A549 (cell line): ENCODE data around the gene CIPC. TPM values are rescaled to one million over a fixed set of nuclear protein-coding genes. Genes with fewer than 3 reads are reported as not detected.
A peak's percentile ranks its signal among the peaks of the same experiment; 100 is the strongest.

ENCODE experiments used
- ATAC-seq, 2 experiments: fragments of 200-7000 bp in 1 of 2; fragments of >200 bp in 1 of 2; cut with Nextera tagmentation in 1 of 2; cut with Tn5 transposase in 1 of 2; 3 replicates each; pipeline versions ENCODE4 v1.8.0 to v1.9.1; 2018 to 2020; ENCODE audit warnings: mild to moderate bottlenecking in 1 of 2, moderate library complexity in 1 of 2
- CTCF ChIA-PET: fragments of 300-600 bp; sonication (Branson Sonifier 250); formaldehyde crosslinking; extraction: SDS; loops from one replicate; lab custom pipeline; 2021; ENCODE audit warnings: antibody characterized with exemption, inconsistent platforms; lab: Yijun Ruan, JAX
- POLR2A ChIA-PET: fragments of 350-600 bp; formaldehyde crosslinking; extraction: SDS; loops from one replicate; lab custom pipeline; 2021; ENCODE audit warnings: antibody characterized with exemption, inconsistent platforms; lab: Yijun Ruan, JAX
- DNase-seq, 2 experiments: peaks; one replicate each; pipeline versions ENCODE4 v3.0.0 to v3.0.0-alpha.2; 2011 to 2016; ENCODE audit warnings: low read depth in 1 of 2, low spot score in 1 of 2
- FAIRE-seq: peaks from 2 replicates; lab custom pipeline; 2011; peaks lifted over from hg19 to GRCh38; lab: Jason Lieb, UNC
- H3K27ac ChIP-seq, 2 experiments: fragments of >200 bp; sonication (Bioruptor Twin); formaldehyde crosslinking; 3 replicates each; pipeline ENCODE4 v1.5.1; 2016 to 2017
- H3K4me1 ChIP-seq: fragments of >200 bp; sonication (Bioruptor Twin); formaldehyde crosslinking; 3 replicates; pipeline ENCODE4 v1.6.1; 2016
- H3K4me2 ChIP-seq: fragments of >200 bp; sonication (Bioruptor Twin); formaldehyde crosslinking; 3 replicates; pipeline ENCODE4 v1.6.1; 2016
- H3K4me3 ChIP-seq: fragments of >200 bp; sonication (Bioruptor Twin); formaldehyde crosslinking; 3 replicates; pipeline ENCODE4 v1.5.1; 2016
- H3K9me3 ChIP-seq: fragments of >200 bp; sonication (Bioruptor Twin); formaldehyde crosslinking; 3 replicates; pipeline ENCODE4 v1.6.1; 2016
- BHLHE40 ChIP-seq: IDR thresholded peaks from 2 replicates; pipeline ENCODE4 v1.6.1; 2012; ENCODE audit warnings: low read depth, low read length, inconsistent platforms
- CBX8 ChIP-seq: fragments of 200-600 bp; sonication (generic); IDR thresholded peaks from 2 replicates; pipeline ENCODE4 v1.6.1; 2016
- CEBPB ChIP-seq, 2 experiments: fragments of >200 bp in 1 of 2; sonication (Bioruptor Twin) in 1 of 2; formaldehyde crosslinking in 1 of 2; IDR thresholded peaks; 2 replicates each; pipeline ENCODE4 v1.6.1; 2012 to 2016
- CHD2 ChIP-seq: fragments of 150-350 bp; IDR thresholded peaks from 2 replicates; pipeline ENCODE4 v1.6.1; 2014; ENCODE audit warnings: low read length; ENCODE audit not compliant: partially characterized antibody
- CHD4 ChIP-seq: fragments of 200-600 bp; sonication (generic); IDR thresholded peaks from 2 replicates; pipeline ENCODE4 v1.6.1; 2016; ENCODE audit warnings: antibody characterized with exemption, mild to moderate bottlenecking, borderline replicate concordance
- ESRRA ChIP-seq: fragments of 150-350 bp; IDR thresholded peaks from 2 replicates; pipeline ENCODE4 v1.6.1; 2014; ENCODE audit warnings: mild to moderate bottlenecking, low read length, borderline replicate concordance
- HDAC2 ChIP-seq: fragments of 200-600 bp; sonication (generic); IDR thresholded peaks from 2 replicates; pipeline ENCODE4 v1.6.1; 2016
- HEYL ChIP-seq: fragments of 250-450 bp; sonication (Bioruptor Pico); IDR thresholded peaks from 2 replicates; pipeline ENCODE4 v1.8.0; 2021; ENCODE audit warnings: mild to moderate bottlenecking, moderate library complexity
- HOXB13 ChIP-seq: fragments of 250-450 bp; sonication (Bioruptor Pico); IDR thresholded peaks from 2 replicates; pipeline ENCODE4 v1.5.0; 2020; ENCODE audit warnings: low read depth, mild to moderate bottlenecking, moderate library complexity
- HOXB5 ChIP-seq: fragments of 250-450 bp; sonication (Bioruptor Pico); IDR thresholded peaks from 2 replicates; pipeline ENCODE4 v1.5.0; 2020; ENCODE audit warnings: mild to moderate bottlenecking, moderate library complexity
- JUNB ChIP-seq: fragments of >200 bp; sonication (Bioruptor Twin); formaldehyde crosslinking; IDR thresholded peaks from 2 replicates; pipeline ENCODE4 v1.6.1; 2016
- RAD21 ChIP-seq, 2 experiments: fragments of >200 bp in 1 of 2; sonication (Bioruptor Twin) in 1 of 2; formaldehyde crosslinking in 1 of 2; IDR thresholded peaks in 1 of 2; conservative IDR thresholded peaks in 1 of 2; 2 replicates in 1 of 2; 3 replicates in 1 of 2; pipeline ENCODE4 v1.6.1; 2012 to 2018; ENCODE audit warnings: inconsistent platforms in 1 of 2
- ZNF302 ChIP-seq: fragments of 250-450 bp; sonication (Bioruptor Pico); IDR thresholded peaks from 2 replicates; pipeline ENCODE4 v1.9.0; 2021; ENCODE audit warnings: inconsistent platforms, mild to moderate bottlenecking, moderate library complexity
- WGBS: methylation state at CpG from one replicate; pipeline ENCODE4 v1.1.6; 2017; ENCODE audit errors: missing lambda C conversion rate; 5-methylcytosine and 5-hydroxymethylcytosine counted together
- polyA plus RNA-seq, 4 experiments: library from polyadenylated mRNA; depleted of rRNA in 3 of 4; stranded (reverse); fragments of >200 nt; fragmentation: RNase III in 1 of 4; extraction: RNeasy Plus Mini Kit Qiagen cat#74134 plus additional on column Dnase treatment in 1 of 4; gene quantifications; 2 replicates in 3 of 4; 3 replicates in 1 of 4; pipeline ENCODE4 v1.2.3, GENCODE V29; 2011 to 2017
- TF ChIP-seq, protein P1 (sequence below): IDR thresholded peaks from 2 replicates; pipeline ENCODE4 v1.6.1; 2012; ENCODE audit warnings: low read depth, borderline replicate concordance
- TF ChIP-seq, protein P2 (sequence below): IDR thresholded peaks from 2 replicates; pipeline ENCODE4 v1.6.1; 2012
- TF ChIP-seq, protein P3 (sequence below): fragments of >200 bp; sonication (Bioruptor Twin); formaldehyde crosslinking; IDR thresholded peaks from 3 replicates; pipeline ENCODE4 v1.6.1; 2016
- TF ChIP-seq, protein P4 (sequence below): IDR thresholded peaks from 2 replicates; pipeline ENCODE4 v1.6.1; 2012

The CIPC gene
- polyA plus RNA-seq, 2 of the 4 experiments (the other 2 are of a cell fraction), result 8.9 to 13.9 TPM

DNA sequence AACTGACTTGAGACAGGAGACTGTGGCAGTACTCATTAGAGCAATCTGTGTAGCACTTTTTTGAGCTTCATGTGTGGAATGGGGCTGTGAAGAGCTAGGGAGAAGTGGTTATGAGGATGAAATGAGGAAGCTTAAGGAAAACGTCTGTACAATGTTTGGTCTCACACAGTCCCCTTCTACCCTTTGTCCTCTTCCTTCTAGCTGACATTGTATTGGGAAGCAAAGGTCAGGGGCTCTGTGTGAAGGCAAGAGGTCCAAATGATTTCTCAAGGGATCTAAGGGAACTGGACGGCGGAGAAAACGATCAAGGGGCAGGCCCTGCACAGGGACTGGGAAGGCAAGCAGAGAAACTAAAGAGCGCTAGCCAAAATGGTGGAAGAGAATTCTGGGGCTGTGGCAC is 13.1 kb upstream of the CIPC start:
- POLR2A ChIA-PET, result no interaction called here
- Histone ChIP-seq H3K27ac (no peak overlapping the region), H3K9me3 (no peaks in the 10 kb centered on the region; the same call in 2 of the 3 replicates), H3K4me3 (no peak overlapping the region)
- DNase-seq (no peak), ATAC-seq (no peak)
- WGBS, result 64% methylated on average over 5 of the region's 5 CpGs
- TF ChIP-seq, protein P1, sequence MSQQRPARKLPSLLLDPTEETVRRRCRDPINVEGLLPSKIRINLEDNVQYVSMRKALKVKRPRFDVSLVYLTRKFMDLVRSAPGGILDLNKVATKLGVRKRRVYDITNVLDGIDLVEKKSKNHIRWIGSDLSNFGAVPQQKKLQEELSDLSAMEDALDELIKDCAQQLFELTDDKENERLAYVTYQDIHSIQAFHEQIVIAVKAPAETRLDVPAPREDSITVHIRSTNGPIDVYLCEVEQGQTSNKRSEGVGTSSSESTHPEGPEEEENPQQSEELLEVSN, result no peak
- TF ChIP-seq HEYL (no peak), ESRRA (no peak), CHD2 (no peak)
- TF ChIP-seq, protein P2, sequence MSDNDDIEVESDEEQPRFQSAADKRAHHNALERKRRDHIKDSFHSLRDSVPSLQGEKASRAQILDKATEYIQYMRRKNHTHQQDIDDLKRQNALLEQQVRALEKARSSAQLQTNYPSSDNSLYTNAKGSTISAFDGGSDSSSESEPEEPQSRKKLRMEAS, result no peak
- TF ChIP-seq, protein P3, sequence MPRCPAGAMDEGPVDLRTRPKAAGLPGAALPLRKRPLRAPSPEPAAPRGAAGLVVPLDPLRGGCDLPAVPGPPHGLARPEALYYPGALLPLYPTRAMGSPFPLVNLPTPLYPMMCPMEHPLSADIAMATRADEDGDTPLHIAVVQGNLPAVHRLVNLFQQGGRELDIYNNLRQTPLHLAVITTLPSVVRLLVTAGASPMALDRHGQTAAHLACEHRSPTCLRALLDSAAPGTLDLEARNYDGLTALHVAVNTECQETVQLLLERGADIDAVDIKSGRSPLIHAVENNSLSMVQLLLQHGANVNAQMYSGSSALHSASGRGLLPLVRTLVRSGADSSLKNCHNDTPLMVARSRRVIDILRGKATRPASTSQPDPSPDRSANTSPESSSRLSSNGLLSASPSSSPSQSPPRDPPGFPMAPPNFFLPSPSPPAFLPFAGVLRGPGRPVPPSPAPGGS, result no peak
- TF ChIP-seq, all 56 proteins: peak for 0
- FAIRE-seq, result no peak
- CTCF ChIA-PET, result interaction anchor here (0.9 to 34.2 kb wide), 6 partner anchors 3 to 375 kb away, joined by 3 to 1600 read pairs (median 236); no protein-coding TSS in a partner anchor
- H3K4me1 ChIP-seq, result no peaks in the 10 kb centered on the region
- no peak overlapping the region for H3K4me2 ChIP-seq

DNA sequence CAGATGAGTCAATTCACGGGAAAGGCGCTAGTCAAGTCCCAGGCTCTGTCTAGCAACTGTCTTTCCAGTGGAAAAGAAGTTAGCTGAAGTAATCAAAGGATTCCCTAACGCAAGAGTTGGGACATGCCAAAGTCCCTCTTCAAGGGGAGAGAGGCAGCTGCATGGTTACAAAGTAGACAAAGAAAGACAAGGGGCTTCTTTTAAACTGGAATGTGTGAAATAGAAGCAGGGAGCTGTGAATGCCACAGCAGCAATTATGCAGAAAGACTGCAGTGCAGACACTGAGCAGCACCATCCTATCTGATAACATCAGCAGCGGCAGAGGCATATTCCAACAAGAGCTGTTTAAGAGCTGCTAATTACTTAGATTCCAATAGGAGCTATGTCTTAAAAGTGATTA is 12.5 kb upstream of the CIPC start:
- H3K4me2 ChIP-seq, result no peak overlapping the region
- CTCF ChIA-PET, result interaction anchor here (0.9 to 34.2 kb wide), 8 partner anchors 2 to 378 kb away, joined by 3 to 1600 read pairs (median 12); no protein-coding TSS in a partner anchor
- no peak for FAIRE-seq

DNA sequence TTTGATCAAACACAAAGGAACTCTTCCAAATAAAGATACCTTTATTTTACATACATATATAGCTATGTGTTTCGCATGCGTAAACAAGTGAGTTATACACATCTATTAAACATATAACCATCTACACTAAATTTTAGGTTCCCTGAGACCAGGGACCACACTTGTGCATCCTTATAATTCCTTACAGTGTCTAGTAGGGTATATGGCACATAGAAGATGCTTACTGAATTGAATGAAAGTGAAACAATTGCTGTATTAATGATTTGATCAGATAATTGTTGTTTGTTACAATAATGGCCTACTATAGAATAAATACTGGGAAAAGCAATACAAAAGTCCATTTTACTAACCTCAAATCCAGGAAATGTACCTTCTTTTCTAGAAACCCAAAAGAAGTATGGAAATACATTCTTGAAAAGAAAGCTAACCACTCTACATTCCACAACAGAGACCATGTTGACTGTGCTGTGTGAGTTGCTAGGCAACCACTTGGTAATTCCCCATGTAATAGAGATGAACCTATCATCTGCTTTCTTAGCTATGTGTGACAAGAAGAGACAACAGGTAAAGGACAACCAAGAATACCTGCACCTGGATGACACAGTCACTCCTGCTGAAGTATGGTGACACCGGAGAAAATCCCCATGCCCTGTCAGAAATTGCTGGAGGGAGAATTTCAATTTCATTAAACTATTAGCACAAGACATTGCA is 11.9 kb upstream of the CIPC start:
- Histone ChIP-seq H3K4me1 (no peaks in the 10 kb centered on the region), H3K27ac (no peak overlapping the region), H3K9me3 (peaks cover 7% of the 10 kb centered on the region), H3K4me3 (no peak overlapping the region), H3K4me2 (no peak overlapping the region)
- ATAC-seq (peak in 1 of 2 experiments; percentile 65; a peak in 3 of 6 replicates), DNase-seq (peak in 1 of 2 experiments; percentile 35), FAIRE-seq (no peak)
- TF ChIP-seq CEBPB (IDR thresholded peaks at IDR 0.05) (no peak), RAD21 (conservative IDR thresholded peaks at IDR 0.05 in 1 of 2, IDR thresholded peaks at IDR 0.05 in 1 of 2) (no peak), BHLHE40 (no peak), HOXB13 (CRISPR knock-in tag) (no peak), CHD4 (no peak), CBX8 (no peak), HOXB5 (CRISPR knock-in tag) (no peak), HDAC2 (no peak)
- TF ChIP-seq, protein P4, sequence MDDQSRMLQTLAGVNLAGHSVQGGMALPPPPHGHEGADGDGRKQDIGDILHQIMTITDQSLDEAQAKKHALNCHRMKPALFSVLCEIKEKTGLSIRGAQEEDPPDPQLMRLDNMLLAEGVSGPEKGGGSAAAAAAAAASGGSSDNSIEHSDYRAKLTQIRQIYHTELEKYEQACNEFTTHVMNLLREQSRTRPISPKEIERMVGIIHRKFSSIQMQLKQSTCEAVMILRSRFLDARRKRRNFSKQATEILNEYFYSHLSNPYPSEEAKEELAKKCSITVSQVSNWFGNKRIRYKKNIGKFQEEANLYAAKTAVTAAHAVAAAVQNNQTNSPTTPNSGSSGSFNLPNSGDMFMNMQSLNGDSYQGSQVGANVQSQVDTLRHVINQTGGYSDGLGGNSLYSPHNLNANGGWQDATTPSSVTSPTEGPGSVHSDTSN, result no peak
- ChIA-PET POLR2A (no interaction called here), CTCF (interaction anchor here (1.2 to 34.2 kb wide), 7 partner anchors 2 to 378 kb away, joined by 3 to 1600 read pairs (median 21); no protein-coding TSS in a partner anchor)
- 88% methylated on average over 3 of the region's 3 CpGs for whole genome bisulfite sequencing

More for the DNA sequence above, 12.5 kb upstream of the CIPC start:
- no peak overlapping the region for H3K27ac ChIP-seq
- no peak for TF ChIP-seq RAD21 (conservative IDR thresholded peaks at IDR 0.05 in 1 of 2, IDR thresholded peaks at IDR 0.05 in 1 of 2)
- no peak for TF ChIP-seq ZNF302 (CRISPR knock-in tag)
- no peak for TF ChIP-seq JUNB
- no peak for TF ChIP-seq CHD2
- TF ChIP-seq, all 56 proteins: peak for 0
- peaks cover under 1% of the 10 kb centered on the region; the same call in 1 of the 3 replicates for H3K9me3 ChIP-seq
- DNase-seq, result no peak
- POLR2A ChIA-PET, result no interaction called here
- no peak overlapping the region for H3K4me3 ChIP-seq
- WGBS, result 85% methylated on average over 4 of the region's 4 CpGs
- no peaks in the 10 kb centered on the region for H3K4me1 ChIP-seq
- ATAC-seq, result no peak
